Measurements from ENCODE around the gene GFPT2. TPM values are rescaled to one million over a fixed set of nuclear protein-coding genes. Genes with fewer than 3 reads are reported as not detected.

The GFPT2 gene
- polyA plus RNA-seq, 2 of the 4 experiments (the other 2 are of a cell fraction) = 24.4 to 38.0 TPM

DNA sequence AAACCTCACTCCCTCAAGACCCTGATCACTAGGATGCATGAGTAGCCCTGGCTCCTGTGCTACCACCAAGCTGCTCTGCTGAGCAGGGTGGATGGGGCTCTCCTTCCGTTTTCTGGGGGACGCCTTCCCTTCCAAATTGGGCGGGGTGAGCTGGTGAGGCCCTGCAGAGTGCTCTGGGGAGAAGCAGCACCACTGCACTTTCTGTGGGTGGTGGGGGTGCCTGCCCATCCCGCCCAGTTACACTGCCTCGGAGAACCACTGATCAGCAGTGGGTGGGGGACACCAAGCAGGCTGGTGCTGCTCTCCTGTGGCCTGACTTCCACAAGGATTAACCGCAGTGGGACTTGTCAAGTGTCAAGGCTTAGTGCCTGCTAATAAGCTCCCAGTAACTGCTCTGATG lies 19.0 kb downstream of the GFPT2 start (continued):
- TF ChIP-seq NFE2L2 (conservative IDR thresholded peaks at IDR 0.05; ENCODE audit: low read length) (no peak), FOXS1 (CRISPR knock-in tag; IDR thresholded peaks at IDR 0.05) (no peak), EHF (CRISPR knock-in tag; IDR thresholded peaks at IDR 0.05) (no peak), CBX2 (IDR thresholded peaks at IDR 0.05; ENCODE audit: borderline replicate concordance, low read depth) (no peak)

DNA sequence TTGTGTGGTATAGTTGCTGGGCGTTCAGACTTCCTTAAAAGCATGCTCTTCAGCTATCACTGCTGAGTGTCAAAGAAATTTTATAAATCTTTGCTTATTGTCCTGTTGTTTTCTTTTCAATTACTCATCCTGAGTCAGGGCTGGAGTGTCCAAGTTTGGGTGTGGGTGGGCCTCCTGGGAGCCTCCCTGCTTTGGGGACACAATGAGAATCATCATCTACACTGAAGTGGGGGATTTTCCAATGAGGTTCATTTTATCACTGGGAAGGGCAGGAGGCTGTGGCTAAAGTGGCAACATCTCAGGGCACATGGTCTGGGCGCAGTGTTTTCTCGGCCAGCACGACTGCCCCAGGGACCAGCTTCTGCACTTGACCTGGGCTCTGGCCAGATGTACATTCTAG lies 19.5 kb downstream of the GFPT2 start:
- peak overlapping the region; percentile 82 to 87 for H3K27ac ChIP-seq
- ChIA-PET POLR2A (interaction anchor here (1.0 kb wide), 1 partner anchor 20 kb away, joined by 4 read pairs; the partner anchor contains the start of gene GFPT2), CTCF (interaction anchor here (1.1 to 14.9 kb wide), 8 partner anchors 9 to 158 kb away, joined by 3 to 250 read pairs (median 10); partner anchors contain the start of gene MAPK9)
- peak overlapping the region; percentile 69 for H3K4me2 ChIP-seq
- peaks cover 58% of the 10 kb centered on the region for H3K4me1 ChIP-seq
- no peaks in the 10 kb centered on the region for H3K9me3 ChIP-seq
- ATAC-seq = peak in 1 of 2 experiments; percentile 47; a peak in 3 of 6 replicates
- WGBS (ENCODE audit: missing lambda C conversion rate) = 3% methylated on average over 1 of the region's 4 CpGs
- peak; percentile 96 for FAIRE-seq
- DNase-seq (ENCODE audit: low read depth in 1 of 2, low spot score in 1 of 2) = peak; percentile 81 to 85
- no peak overlapping the region for H3K4me3 ChIP-seq
- TF ChIP-seq JUNB (IDR thresholded peaks at IDR 0.05) (peak; percentile 91), CHD2 (IDR thresholded peaks at IDR 0.05; ENCODE audit: low read length, partially characterized antibody) (no peak), RCOR1 (IDR thresholded peaks at IDR 0.05; ENCODE audit: low read depth, low read length) (no peak), FOXS1 (CRISPR knock-in tag; IDR thresholded peaks at IDR 0.05) (no peak), RARB (CRISPR knock-in tag; IDR thresholded peaks at IDR 0.05) (no peak), SREBF2 (IDR thresholded peaks at IDR 0.05) (no peak), FOSB (CRISPR knock-in tag; IDR thresholded peaks at IDR 0.05) (no peak), PHF8 (IDR thresholded peaks at IDR 0.05; ENCODE audit: borderline replicate concordance, low read depth) (no peak), TP53 (CRISPR knock-in tag; IDR thresholded peaks at IDR 0.05) (no peak), ZNF302 (CRISPR knock-in tag; IDR thresholded peaks at IDR 0.05) (no peak), EHF (CRISPR knock-in tag; IDR thresholded peaks at IDR 0.05) (no peak), JUN (IDR thresholded peaks at IDR 0.05) (peak; percentile 48 to 49; a peak in 3 of 5 replicates), CEBPB (IDR thresholded peaks at IDR 0.05) (peak in 1 of 2 experiments; percentile 67; a peak in 1 of 4 replicates), NR3C1 (IDR thresholded peaks at IDR 0.05) (no peak), ZC3H11A (IDR thresholded peaks at IDR 0.05) (no peak), BHLHE40 (IDR thresholded peaks at IDR 0.05; ENCODE audit: low read depth, low read length) (no peak), HDAC2 (IDR thresholded peaks at IDR 0.05) (no peak), ESRRA (IDR thresholded peaks at IDR 0.05; ENCODE audit: borderline replicate concordance, low read length) (no peak), ZFP36 (IDR thresholded peaks at IDR 0.05; ENCODE audit: borderline replicate concordance, partially characterized antibody) (no peak), EHMT2 (IDR thresholded peaks at IDR 0.05; ENCODE audit: low read depth) (no peak), KDM5A (IDR thresholded peaks at IDR 0.05) (no peak), HEYL (CRISPR knock-in tag; IDR thresholded peaks at IDR 0.05) (no peak), RNF2 (IDR thresholded peaks at IDR 0.05; ENCODE audit: borderline replicate concordance, low read depth) (no peak), MAFK (IDR thresholded peaks at IDR 0.05; ENCODE audit: partially characterized antibody) (no peak), EP300 (IDR thresholded peaks at IDR 0.05) (peak; percentile 47 to 54; a peak in 2 of 5 replicates), HOXB13 (CRISPR knock-in tag; IDR thresholded peaks at IDR 0.05; ENCODE audit: low read depth) (no peak), POLR2A (IDR thresholded peaks at IDR 0.05; ENCODE audit: low read length) (no peak)
- TF ChIP-seq, protein P1, sequence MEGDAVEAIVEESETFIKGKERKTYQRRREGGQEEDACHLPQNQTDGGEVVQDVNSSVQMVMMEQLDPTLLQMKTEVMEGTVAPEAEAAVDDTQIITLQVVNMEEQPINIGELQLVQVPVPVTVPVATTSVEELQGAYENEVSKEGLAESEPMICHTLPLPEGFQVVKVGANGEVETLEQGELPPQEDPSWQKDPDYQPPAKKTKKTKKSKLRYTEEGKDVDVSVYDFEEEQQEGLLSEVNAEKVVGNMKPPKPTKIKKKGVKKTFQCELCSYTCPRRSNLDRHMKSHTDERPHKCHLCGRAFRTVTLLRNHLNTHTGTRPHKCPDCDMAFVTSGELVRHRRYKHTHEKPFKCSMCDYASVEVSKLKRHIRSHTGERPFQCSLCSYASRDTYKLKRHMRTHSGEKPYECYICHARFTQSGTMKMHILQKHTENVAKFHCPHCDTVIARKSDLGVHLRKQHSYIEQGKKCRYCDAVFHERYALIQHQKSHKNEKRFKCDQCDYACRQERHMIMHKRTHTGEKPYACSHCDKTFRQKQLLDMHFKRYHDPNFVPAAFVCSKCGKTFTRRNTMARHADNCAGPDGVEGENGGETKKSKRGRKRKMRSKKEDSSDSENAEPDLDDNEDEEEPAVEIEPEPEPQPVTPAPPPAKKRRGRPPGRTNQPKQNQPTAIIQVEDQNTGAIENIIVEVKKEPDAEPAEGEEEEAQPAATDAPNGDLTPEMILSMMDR (IDR thresholded peaks at IDR 0.05) = no peak
- TF ChIP-seq, protein P2, sequence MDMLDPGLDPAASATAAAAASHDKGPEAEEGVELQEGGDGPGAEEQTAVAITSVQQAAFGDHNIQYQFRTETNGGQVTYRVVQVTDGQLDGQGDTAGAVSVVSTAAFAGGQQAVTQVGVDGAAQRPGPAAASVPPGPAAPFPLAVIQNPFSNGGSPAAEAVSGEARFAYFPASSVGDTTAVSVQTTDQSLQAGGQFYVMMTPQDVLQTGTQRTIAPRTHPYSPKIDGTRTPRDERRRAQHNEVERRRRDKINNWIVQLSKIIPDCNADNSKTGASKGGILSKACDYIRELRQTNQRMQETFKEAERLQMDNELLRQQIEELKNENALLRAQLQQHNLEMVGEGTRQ (IDR thresholded peaks at IDR 0.05) = no peak
- TF ChIP-seq, protein P3, sequence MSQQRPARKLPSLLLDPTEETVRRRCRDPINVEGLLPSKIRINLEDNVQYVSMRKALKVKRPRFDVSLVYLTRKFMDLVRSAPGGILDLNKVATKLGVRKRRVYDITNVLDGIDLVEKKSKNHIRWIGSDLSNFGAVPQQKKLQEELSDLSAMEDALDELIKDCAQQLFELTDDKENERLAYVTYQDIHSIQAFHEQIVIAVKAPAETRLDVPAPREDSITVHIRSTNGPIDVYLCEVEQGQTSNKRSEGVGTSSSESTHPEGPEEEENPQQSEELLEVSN (IDR thresholded peaks at IDR 0.05; ENCODE audit: borderline replicate concordance, low read depth) = peak; percentile 46
- TF ChIP-seq, protein P4, sequence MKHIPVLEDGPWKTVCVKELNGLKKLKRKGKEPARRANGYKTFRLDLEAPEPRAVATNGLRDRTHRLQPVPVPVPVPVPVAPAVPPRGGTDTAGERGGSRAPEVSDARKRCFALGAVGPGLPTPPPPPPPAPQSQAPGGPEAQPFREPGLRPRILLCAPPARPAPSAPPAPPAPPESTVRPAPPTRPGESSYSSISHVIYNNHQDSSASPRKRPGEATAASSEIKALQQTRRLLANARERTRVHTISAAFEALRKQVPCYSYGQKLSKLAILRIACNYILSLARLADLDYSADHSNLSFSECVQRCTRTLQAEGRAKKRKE (CRISPR knock-in tag; IDR thresholded peaks at IDR 0.05; ENCODE audit: low read depth) = peak; percentile 41; the same call in 1 of the 2 replicates
- TF ChIP-seq, protein P5, sequence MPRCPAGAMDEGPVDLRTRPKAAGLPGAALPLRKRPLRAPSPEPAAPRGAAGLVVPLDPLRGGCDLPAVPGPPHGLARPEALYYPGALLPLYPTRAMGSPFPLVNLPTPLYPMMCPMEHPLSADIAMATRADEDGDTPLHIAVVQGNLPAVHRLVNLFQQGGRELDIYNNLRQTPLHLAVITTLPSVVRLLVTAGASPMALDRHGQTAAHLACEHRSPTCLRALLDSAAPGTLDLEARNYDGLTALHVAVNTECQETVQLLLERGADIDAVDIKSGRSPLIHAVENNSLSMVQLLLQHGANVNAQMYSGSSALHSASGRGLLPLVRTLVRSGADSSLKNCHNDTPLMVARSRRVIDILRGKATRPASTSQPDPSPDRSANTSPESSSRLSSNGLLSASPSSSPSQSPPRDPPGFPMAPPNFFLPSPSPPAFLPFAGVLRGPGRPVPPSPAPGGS (IDR thresholded peaks at IDR 0.05) = 0 out of 3 replicates have a peak, but pooled peaks have one; percentile 49
- TF ChIP-seq, protein P6, sequence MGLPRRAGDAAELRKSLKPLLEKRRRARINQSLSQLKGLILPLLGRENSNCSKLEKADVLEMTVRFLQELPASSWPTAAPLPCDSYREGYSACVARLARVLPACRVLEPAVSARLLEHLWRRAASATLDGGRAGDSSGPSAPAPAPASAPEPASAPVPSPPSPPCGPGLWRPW (IDR thresholded peaks at IDR 0.05) = no peak
- TF ChIP-seq, protein P7, sequence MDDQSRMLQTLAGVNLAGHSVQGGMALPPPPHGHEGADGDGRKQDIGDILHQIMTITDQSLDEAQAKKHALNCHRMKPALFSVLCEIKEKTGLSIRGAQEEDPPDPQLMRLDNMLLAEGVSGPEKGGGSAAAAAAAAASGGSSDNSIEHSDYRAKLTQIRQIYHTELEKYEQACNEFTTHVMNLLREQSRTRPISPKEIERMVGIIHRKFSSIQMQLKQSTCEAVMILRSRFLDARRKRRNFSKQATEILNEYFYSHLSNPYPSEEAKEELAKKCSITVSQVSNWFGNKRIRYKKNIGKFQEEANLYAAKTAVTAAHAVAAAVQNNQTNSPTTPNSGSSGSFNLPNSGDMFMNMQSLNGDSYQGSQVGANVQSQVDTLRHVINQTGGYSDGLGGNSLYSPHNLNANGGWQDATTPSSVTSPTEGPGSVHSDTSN (IDR thresholded peaks at IDR 0.05) = 0 out of 2 replicates have a peak, but pooled peaks have one; percentile 59
